Fibroblast of lung (primary cell): ENCODE data around the gene S100A5.

ENCODE experiments used
- CTCF ChIP-seq, 2 donors: IDR thresholded peaks in 1 of 2; conservative IDR thresholded peaks in 1 of 2; 1 replicate in 1 of 2; 2 replicates in 1 of 2; pipeline ENCODE4 v1.5.1; 2011 to 2012; ENCODE audit warnings: low read length in 2 of 2, control low read depth in 1 of 2, inconsistent platforms in 1 of 2, low read depth in 1 of 2, mild to moderate bottlenecking in 1 of 2
- EZH2 ChIP-seq: IDR thresholded peaks from 2 replicates; pipeline ENCODE4 v1.5.1; 2012; ENCODE audit warnings: low read length, control low read depth, mild to moderate bottlenecking; ENCODE audit errors: missing control alignments

GRCh38 chr1:153505576-153505975 is 35.2 kb downstream of the S100A5 start:
- TF ChIP-seq CTCF (conservative IDR thresholded peaks at IDR 0.05 in 1 of 2, IDR thresholded peaks at IDR 0.05 in 1 of 2; ENCODE audit: low read depth in 1 of 2, low read length in 2 of 2): no peak
- no peak for TF ChIP-seq EZH2
